ENCODE measurements around the gene CSF2.

The CSF2 gene

DNA sequence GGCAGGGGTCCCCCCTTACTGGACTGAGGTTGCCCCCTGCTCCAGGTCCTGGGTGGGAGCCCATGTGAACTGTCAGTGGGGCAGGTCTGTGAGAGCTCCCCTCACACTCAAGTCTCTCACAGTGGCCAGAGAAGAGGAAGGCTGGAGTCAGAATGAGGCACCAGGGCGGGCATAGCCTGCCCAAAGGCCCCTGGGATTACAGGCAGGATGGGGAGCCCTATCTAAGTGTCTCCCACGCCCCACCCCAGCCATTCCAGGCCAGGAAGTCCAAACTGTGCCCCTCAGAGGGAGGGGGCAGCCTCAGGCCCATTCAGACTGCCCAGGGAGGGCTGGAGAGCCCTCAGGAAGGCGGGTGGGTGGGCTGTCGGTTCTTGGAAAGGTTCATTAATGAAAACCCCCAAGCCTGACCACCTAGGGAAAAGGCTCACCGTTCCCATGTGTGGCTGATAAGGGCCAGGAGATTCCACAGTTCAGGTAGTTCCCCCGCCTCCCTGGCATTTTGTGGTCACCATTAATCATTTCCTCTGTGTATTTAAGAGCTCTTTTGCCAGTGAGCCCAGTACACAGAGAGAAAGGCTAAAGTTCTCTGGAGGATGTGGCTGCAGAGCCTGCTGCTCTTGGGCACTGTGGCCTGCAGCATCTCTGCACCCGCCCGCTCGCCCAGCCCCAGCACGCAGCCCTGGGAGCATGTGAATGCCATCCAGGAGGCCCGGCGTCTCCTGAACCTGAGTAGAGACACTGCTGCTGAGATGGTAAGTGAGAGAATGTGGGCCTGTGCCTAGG lies at the start of gene CSF2:
CSF2 (plus strand) TSS at position 559 of the 783 bp plus-strand sequence; CDS start at position 594, 35 bp downstream.
- DNase-seq: peak; percentile 6

DNA sequence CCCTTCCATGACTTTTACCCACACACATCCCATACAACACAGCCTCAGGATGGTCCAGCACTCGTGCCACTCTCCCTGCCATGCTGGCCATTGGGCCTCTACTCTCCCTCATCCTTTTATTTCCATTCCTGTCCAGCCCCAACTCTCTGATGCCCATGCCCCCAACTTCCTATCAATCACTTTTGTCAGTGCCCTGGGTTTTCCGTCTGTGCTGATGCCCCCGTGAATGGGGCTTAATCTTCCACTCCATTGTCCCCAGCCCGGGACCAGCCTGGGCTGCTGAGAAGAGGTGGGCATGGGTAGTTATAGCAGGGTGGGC lies 49.5 kb upstream of the CSF2 start:
- DNase-seq: no peak

DNA sequence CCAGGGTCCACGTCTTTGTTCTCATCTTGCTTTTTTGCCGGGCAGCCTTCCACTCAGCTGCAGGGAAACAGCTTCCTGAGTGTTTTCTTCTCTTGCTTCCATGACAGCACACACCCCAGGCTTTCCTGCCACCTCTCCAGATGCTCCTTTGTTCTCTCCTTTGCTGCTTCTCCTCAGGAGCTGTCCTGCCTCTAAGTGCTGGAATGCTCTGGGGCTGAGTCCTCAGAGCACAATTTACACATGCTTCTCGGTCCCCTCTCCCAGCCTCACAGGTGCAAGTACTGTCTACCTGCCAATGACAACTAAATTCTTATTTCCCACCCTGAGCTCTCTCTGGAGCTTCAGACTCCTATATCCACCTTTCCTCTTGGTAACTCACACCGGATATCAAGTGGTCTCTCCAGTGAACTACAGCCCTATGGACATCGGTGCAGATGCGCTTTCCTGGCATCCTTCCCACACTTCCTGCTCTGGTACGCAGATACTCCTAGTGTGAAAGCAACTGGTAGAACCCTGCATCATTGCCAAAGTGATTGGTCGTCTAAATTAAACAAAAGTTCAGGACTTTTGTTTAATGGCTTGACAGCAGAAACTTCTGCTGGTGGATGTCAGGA lies 48.7 kb upstream of the CSF2 start:
- no peak for DNase-seq

DNA sequence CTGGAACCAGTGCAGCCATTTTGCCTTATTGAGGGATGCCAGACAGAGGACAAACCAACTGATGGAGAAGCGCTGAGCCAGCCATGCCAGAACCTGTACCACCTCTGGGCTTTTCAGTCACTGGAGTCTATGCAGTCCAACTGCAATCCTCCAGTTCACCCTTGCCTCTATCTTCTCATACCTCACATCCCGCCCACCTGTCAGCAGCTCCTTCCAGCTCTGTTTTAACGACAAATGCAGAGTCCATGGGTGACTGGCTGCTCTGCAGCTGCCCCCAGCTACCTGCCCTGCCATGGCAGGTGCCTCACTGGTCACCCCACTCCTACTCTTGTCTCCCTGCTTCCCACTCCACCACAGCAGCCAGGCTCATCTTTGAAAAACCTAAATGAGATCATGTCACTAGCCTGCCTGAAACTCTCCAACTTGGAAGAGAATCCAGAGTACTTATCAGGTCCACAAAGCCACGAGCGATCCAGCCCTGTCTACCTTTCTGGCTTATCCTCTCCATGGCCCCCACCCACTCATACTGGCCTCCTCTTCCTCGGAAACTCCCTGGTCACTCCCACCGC lies 48.1 kb upstream of the CSF2 start:
- DNase-seq: no peak

DNA sequence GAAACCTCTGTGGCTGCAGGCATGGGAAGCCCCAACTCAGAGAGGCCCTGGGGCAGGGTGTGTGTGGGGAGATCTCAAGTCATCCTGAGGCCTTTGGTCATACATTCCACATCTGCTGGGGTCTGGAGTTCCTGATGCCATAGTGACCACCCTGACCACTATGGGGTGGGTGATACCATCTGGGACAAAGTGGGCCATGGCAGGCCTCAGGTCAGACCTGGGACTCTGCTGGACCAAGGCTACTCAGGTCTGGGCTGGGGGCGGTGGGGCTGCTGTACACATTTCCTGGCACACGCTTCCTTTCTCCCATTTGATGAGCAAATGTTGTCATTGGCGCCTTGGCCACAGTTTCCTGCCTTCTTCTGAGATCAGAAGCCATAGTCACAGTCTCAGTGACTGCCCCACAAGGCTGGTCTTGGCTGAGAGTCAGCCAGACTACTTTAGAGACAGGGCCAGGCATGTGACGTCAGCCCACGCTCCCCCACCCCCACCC lies 47.0 kb upstream of the CSF2 start:
- DNase-seq: no peak

DNA sequence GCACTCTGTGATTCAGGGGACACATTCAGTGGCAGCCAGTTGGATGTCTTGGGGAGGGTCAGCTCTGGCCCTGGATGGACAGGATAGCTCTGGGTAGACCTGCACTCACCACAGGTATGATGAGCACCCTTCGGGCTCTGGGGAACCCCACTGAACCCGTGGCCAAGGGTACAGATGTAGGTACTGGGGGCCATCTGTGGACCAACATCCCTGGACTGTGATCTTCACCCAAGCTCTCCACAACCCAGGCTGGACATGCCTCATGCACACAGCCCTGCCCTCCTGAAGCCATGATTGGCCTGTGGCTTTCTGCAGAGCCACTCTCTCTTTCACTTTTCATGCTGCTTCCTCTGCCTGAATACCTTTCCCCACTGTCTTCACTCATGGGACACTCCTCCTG lies 46.6 kb upstream of the CSF2 start:
- no peak for DNase-seq

DNA sequence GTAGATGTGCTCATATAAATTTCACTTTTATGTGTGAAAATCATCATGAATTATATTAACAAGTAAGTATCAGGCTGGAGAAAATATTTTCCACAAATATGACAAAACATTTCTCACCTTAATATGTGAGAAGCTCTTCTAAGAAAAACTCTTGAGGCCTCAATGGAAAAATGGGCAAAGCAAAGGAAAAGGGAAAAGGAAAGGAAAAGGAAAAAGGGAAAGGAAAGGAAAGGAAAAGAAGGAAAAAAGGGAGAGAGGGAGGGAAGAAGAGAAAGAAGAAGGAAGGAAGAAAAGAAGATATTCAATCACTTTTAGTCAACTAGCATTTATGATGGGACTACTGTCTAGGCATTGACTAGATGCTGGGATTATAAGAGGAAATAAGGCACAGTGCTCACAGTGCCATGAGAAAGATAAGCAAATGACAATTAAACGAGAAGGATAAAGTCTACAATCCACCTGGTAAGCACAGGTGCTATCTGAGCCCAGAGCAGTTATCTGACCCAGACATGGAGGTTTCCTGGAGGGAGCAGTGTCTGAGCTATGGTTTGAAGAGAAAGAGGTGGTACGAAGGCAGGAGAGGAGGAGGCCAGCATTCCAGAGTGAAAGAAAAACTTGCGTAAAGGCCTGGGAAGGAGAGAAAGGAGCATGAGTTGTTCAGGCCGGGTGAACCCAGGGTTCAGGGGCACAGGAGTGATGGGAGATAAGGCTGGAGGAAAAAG lies 43.8 kb upstream of the CSF2 start:
- DNase-seq: no peak

DNA sequence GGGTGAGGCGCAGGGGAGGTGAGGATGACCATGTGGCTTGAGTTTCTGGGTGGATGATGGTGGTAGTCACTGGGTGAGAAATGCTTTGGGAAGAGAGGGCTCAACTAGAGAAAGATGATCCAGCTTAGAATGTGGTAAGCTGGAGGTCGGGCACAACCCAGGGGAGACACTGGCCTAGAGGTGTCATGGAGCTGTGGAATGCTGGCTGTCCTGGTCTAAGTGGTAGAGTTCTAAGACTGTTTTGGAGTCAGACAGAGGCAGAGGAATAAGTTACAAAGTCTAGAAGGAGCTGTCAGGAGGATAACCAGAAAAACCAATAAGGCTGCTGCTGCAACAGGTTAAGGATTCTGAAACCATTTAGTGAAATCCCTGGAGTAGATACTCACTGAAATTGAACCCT lies 43.0 kb upstream of the CSF2 start:
- DNase-seq: no peak

DNA sequence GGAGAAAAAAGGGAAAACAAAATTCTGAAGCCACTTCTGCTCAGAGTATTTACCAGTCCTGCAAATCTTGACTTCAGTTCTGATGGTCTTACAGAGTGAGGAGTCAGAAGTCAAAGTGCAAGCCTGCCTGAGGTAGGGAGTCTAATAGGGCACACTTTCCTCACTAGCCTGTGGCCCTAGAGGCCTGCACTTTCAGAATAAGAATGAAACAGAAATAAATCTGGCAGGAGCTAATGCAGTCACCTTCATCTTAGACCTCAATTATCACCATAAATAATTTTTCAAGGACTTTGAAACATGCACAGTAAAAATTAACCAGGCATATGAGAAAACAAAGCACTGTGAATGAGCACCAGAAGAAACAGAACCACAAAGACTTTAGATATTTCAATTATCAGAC lies 41.4 kb upstream of the CSF2 start:
- DNase-seq: no peak

DNA sequence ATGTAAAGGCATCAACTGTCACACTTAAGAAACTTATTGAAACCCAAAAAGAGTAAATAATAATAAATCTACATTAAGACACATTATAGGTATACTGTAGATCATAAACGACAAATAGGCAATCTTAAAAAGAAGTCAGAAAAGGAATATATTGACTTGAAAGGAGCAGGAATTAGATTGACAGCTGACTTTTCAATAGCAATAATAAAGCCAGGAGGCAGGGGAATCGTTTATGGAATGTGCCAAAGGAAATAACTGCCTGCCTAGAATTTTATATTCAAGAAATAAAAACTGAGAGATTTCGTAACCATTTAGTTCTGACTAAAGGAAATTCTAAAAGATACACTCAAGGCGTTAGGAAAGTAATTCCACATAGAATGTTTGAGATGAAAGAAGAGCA lies 40.5 kb upstream of the CSF2 start:
- no peak for DNase-seq

DNA sequence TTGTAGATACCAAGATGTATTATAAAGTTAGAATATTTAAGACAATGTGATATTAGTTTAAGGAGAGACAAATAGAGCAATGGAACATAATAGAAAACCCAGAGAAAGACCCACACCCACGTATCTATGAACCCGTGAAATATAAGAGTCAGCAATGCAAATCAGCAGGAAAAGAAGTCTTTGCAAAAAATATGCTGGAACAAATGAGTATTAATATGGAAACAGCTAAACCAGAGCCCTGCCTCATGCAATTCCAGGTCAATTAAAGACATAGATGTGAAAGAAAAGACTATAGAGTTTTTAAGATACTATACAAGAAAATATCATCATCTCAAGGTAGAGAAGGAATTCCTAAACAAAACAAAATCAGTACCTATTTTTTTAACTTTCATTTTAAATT lies 36.2 kb upstream of the CSF2 start:
- no peak for DNase-seq

DNA sequence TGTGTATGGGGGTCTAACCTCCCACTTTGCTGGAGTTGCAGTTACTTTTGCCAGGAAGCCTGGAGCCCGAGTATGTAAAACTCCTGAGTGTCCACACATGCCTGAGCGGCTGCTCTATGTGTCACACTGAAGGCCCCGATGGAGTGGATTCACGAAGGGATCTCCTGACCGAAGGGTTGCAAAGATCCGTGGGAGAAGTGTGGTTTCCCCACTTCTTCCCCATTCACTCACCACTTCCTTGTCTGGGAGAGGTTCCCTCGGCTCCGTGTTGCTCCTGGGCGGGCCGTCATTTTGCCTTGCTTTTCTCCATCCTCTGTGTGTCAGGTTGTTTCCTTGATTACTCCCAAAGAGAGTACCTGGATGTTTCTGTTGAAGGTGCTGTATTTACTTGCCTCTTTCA lies 29.4 kb upstream of the CSF2 start:
- no peak for DNase-seq

DNA sequence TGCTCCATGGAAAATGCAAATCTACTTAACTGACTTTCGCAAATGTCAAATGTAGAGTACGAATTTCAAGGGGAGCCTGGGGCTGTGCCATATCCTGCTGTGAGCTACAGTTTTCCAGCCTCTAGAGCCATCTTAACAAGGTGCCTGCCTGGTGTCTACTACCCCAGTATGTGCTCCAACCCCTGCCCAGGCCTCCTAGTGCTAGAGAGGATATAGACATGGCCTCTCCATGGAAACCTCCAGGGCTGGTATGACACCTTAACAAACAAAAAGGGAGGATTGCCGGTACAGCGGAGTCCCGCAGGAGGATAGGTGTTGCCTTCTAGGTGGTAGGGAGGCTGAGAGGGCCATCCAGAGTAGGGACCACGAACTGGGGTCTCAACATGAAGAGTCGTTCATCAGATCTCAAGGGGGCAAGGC lies 26.7 kb upstream of the CSF2 start:
- no peak for DNase-seq

DNA sequence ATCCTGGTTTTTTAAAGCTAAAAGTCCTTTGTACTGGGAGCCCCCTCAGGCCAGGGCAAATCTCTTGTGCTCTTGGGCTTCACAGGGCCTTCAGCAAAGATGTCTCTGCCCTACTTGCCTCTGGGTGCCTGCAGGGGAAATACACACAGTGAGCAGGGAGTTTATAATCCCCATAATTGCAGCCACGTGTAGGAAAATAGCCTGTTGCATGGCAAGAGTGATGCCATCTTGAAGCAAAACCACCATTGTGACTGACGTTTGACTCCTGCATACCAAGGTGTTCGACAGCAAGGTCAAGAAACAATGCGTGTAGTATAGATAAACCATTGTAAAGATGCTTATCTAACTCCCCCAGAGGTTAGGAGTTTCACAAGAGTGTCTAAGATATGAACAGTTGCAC lies 24.5 kb upstream of the CSF2 start:
- DNase-seq: no peak

DNA sequence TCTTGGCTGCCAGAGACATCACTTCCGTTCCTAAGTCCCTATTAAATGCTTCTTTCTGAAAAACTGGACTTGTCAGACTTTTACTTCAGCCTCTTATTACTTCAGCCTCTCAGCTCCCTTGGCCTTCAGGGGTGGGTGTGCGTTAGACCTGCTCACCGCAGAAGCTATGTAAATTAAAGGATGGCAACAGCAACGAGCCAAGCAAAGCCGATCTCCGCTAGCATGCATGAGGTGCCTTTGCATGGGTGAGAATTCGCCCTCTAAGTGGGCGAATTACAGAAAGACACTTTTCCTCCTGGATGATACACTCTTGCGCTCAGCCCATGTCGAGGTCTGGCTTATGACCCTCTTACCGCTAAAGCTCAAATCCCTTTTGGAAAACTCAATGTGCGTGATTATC lies 24.0 kb upstream of the CSF2 start:
- no peak for DNase-seq

DNA sequence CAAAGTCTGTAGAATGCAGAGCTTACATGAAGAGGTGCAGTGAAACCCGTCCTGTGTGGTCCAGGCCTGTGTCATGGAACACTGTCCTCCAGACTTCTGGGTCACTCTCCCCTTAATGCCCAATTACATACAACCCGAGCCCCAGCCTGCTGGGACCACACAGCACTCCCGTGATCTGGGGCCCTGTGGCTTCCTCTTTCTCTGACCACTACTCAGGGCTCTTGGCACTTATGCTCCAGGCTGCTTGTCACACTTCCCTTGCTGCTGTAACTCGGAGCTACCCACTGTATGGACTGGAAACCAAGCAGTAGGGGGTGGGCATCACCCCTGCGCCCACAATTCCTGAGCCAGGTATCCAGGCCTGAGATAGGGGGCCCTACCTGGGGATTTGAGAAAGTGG lies 23.5 kb upstream of the CSF2 start:
- no peak for DNase-seq

DNA sequence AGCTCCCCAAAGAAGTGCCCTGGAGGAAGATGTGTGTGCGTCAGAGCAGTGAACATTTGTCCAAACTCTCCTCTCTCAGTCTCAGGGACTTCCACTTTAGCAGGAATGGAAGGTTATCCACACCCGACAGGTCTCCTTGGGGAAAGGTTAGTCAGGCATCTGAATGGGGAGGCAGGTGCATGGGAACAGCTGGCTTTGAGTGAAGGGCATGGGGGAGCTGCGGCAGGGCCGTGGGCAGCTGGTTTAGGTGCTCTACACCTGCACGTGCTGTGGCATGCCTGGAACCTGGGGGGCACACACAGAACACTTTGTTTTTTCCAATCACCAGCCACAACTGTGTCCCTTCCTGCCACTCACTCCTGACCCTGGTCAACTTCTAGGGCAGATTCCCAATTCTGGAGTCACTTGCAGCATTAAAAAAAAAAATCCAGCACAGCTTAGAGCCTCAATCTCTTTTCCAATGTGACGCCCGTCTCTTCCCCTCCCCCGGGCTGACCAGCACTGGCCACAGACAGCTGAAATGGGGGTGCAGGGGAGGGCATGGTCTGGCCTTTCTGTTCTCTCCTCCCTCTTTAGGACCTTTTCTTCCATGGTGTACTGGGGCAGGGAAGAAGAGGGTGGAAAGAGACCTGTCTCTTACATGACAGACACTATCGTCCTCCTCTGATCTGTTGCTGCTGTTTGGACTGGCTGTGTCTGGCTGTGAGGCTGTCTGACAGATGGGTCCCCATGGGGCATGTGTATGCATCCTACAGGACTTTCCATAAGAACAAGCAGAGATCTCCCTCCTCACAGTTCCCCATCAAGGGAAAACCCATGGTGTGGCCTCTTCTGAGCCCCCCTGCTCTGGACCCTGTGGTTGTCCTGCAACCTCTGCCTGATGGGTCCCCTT lies 22.7 kb upstream of the CSF2 start:
- no peak for DNase-seq

DNA sequence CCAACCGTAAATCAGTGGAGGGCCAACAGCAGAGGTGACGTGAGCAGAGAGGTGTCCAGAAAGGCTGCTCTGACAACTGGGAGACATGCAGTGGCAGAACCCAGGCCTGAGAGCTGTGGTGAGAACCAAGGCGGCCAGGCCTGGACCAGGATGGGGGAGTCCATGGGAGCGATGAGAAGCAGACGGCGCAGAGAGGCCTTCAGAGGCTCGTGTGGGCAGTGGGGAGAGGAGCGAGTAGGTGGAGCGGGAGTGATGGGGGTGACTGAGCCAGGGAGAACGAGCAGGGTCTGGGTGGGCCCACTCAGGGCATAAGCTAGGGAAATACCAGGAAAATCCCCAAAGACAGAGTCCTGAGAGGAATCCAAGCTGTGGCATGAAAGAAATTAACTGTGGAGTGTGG lies 21.1 kb upstream of the CSF2 start:
- DNase-seq: no peak

DNA sequence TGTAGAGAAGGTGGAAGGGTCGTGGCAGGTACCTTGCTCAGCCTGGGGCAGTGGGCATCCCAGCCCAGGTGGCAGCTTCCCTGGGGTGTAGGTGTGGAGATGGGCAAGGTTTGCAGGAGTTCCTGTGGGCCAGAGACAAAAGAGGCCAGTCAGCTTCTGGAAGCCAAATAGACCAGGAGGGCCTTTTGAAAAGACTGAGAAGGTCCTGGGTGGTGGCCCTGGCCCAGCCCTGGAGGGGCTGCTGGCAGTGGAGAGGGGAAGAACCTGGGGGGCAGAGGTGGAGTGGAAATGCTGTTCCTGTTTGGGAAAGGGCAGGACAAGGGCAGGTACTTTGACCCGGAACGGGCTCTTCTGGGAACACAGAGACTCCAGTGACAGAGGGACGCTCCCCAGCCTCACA lies 20.1 kb upstream of the CSF2 start:
- DNase-seq: no peak

DNA sequence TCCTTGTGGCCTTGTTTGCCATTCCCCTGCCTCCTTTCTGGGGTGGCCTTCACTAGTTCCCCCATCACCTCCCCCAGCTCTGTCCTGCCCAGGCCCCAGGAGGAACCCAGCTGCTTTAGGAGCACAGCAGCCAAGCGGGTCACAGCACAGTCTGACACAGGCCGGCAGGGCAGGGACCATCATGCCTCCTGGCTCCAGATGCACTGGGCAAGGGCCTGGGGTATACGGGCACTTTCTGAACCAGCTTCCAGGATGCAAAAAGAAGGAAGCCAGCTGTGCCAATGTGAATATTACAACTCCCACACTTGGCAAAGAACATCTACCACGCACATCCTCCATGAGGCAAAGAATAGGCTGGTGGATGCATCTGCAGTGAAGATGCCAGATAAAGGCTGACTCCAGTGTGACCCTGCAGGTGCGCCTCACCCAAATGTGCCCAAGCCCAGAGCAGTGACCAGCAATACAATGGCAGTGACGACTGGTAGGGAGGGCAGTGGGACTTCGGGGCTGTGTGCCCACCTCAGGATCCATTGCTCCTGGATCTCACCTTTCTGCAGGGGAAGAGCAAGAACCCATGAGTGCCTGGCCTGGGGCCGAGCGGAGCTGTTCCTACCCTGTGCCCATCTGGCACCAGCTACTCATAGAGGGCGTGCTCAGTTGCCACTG lies 19.4 kb upstream of the CSF2 start:
- no peak for DNase-seq

DNA sequence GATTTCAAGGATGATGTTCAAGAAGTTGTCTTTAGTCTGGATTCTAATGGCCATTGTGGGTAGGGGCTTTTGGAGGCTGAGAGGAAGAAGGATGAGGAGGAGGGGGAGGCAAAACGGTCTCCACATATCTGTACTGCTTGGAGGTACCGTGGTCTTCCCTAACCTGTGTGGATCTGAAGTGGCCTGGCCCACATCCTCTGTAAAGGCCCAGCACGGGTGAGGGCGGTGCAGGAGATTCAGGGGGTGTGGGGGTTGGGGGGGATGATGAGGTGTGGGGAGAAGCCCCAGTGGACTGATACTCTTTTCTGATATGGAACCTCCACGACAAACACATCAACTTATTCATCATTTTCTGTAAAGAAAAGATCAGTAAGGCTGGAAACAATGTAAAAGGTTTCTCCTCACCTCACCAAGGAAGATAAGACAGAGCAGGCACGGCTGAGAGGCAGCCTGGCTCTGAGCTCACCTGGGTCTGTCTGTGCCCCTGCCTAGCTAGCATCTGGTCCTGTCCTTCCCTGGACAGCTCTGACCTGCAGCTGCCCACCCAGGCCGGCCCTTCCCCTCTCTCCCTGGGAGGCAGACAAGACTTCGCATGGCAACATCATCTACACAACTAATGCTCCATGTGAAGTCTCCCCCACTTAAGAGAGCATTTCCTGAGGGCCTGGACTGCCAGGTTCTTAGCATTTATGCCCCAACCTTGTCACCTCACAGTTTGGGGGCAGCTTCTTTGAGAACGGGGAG lies 18.7 kb upstream of the CSF2 start:
- no peak for DNase-seq

DNA sequence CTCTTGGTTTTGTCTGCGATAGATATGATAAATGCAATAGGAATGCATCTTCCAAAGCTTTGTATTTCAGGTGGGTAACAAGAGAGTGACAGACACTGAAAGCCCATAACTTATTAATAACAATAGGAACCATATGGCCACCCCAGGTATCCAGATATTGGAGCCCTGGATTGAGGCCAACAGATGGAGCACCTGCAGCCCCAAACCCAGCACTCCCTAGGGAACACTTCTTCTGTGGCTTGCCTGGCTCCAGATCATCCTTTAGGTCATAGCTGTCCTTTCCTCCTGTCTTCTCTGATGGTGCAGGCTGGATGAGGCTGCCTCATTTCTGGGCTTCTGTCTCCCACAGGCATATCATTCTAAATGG lies 18.2 kb upstream of the CSF2 start:
- DNase-seq: no peak
